GM21423 (cell line): Measurements from ENCODE around the gene PARD6B.

Experiments used
- ATAC-seq: cut with Tn5 transposase; IDR thresholded peaks from one replicate; pipeline ENCODE4 v1.9.1; 2021; ENCODE audit warnings: mild to moderate bottlenecking, moderate library complexity; ENCODE audit not compliant: unreplicated experiment

PARD6B gene

GRCh38 chr20:50723672-50724071, 7.7 kb upstream of the PARD6B start:
- ATAC-seq = no peak

GRCh38 chr20:50724112-50724725, 7.2 kb upstream of the PARD6B start:
- ATAC-seq = no peak

GRCh38 chr20:50724851-50725723, 6.3 kb upstream of the PARD6B start:
- ATAC-seq = no peak

- ATAC-seq = no peak
Observed at GRCh38 chr20:50725724-50726005, 5.7 kb upstream of the PARD6B start.

- ATAC-seq = no peak
Observed at GRCh38 chr20:50726955-50727791, 4.2 kb upstream of the PARD6B start.

GRCh38 chr20:50727792-50728485, 3.4 kb upstream of the PARD6B start:
- no peak for ATAC-seq

- no peak for ATAC-seq
Observed at GRCh38 chr20:50728486-50728980, 2.8 kb upstream of the PARD6B start.

GRCh38 chr20:50728981-50729874, 2.2 kb upstream of the PARD6B start:
- ATAC-seq = no peak

- ATAC-seq = no peak
Observed at GRCh38 chr20:50729901-50730764, 1.2 kb upstream of the PARD6B start.

GRCh38 chr20:50730765-50731054, 670 bp upstream of the PARD6B start:
- no peak for ATAC-seq

GRCh38 chr20:50731930-50732690, 730 bp downstream of the PARD6B start:
- no peak for ATAC-seq

GRCh38 chr20:50733644-50734349, 2.4 kb downstream of the PARD6B start:
- no peak for ATAC-seq

- no peak for ATAC-seq
Observed at GRCh38 chr20:50734730-50735679, 3.6 kb downstream of the PARD6B start.

GRCh38 chr20:50735813-50736212, 4.4 kb downstream of the PARD6B start:
- ATAC-seq = no peak

- ATAC-seq = no peak
Observed at GRCh38 chr20:50737352-50737751, 6.0 kb downstream of the PARD6B start.

- ATAC-seq = no peak
Observed at GRCh38 chr20:50743087-50743486, 11.7 kb downstream of the PARD6B start.
